22Rv1 (cell line): ENCODE measurements around the gene PSMG3.

Experiments
- CTCF ChIP-seq: fragments of 450-650 bp; IDR thresholded peaks from 2 replicates; pipeline ENCODE4 v1.5.1; 2017; ENCODE audit warnings: mild to moderate bottlenecking
- ZFX ChIP-seq: fragments of 450-650 bp; IDR thresholded peaks from 2 replicates; pipeline ENCODE4 v1.6.1; 2017; ENCODE audit warnings: antibody characterized with exemption, borderline replicate concordance

DNA sequence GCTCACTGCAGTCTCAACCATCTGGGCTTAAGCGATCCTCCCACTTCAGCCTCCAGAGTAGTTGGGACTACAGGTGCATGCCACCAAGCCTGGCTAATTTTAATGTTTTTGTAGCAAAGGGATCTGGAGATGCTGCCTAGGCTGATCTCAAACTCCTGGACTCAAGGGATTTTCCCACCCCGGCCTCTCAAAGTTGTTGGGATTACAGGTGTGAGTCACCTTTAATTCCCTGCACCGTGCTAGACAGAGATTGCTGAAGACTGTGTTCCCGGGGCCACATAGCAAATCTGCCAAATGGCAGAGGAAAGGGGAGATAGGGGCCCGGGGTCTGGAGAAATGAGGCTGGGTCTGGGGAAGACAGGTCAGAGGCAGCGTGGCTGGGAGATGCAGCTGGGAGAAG is 20.6 kb upstream of the PSMG3 start:
- TF ChIP-seq CTCF = no peak
- TF ChIP-seq ZFX = no peak
